H1 (cell line): ENCODE measurements around the gene TLE3.

Source experiments
- GABPA ChIP-seq: IDR thresholded peaks from 2 replicates; pipeline ENCODE4 v1.6.1; 2011; ENCODE audit warnings: mild to moderate bottlenecking, low read length, moderate library complexity, borderline replicate concordance; ENCODE audit not compliant: insufficient read depth
- JUND ChIP-seq: IDR thresholded peaks from 2 replicates; pipeline ENCODE4 v1.6.1; 2011; ENCODE audit warnings: mild to moderate bottlenecking, improper control_type of control experiment, low read length

DNA sequence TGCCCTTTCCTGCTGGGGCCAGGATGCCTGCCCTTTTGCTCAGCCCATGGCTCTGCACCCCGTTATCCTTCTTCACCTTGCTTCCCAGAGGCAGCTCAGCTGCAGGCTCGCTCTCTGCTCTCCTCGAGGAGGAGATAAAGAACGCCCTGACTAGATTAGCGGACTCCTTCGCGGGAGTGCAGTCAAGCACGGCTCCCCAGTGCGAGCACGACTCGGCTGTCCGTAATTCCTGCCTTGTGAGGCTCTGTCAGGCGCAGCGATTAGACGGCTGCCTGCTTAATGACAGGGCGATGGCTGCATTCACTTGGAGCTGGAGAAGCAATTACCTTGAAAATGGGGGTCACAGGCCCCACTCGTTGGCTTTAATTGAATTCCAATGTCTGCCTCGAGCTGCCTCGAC lies 25.9 kb downstream of the TLE3 start:
- TF ChIP-seq GABPA = no peak
- TF ChIP-seq JUND = no peak
